ENCODE measurements around the gene IRF2.

Gene IRF2

DNA sequence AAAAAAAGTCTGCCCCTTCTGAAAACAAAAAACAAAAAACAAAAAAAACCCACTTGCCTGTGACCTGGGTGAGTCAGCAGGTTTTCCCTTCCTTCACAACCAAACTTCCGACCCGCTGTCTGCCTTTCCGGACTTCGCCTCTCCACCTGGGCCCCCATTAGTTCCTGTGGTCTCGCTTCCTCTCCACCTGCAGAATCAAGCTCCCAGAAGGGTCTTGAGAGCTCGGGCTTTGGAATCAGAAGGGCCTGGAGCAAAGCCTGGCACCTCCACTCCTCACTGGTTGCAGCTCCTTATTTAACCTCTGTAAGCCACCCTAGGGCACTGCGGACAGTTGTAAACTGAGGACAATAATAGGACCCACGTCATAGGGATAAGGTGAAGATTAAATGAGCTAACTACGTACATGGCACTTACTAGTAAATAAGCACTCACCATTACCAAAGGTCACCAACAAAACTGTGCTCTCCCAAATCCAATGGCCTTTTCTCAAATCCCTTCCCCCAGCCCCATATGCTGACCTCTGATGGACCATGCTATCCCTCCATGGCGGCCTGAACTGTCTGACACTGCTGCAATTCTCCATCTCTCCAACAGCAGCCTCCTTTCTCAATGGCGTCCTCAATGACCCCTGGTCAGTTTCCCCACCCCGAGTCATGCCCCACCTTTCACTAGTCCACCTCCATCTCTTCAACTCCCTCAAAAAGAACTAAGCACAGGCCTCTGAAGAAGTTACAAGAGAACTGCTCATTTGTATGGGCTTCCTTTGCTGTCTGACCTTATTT lies 64.2 kb downstream of the IRF2 start:
- peak in 1 of 2 donors; percentile 9 for DNase-seq (ENCODE audit: low read depth in 2 of 2, low spot score in 1 of 2)

DNA sequence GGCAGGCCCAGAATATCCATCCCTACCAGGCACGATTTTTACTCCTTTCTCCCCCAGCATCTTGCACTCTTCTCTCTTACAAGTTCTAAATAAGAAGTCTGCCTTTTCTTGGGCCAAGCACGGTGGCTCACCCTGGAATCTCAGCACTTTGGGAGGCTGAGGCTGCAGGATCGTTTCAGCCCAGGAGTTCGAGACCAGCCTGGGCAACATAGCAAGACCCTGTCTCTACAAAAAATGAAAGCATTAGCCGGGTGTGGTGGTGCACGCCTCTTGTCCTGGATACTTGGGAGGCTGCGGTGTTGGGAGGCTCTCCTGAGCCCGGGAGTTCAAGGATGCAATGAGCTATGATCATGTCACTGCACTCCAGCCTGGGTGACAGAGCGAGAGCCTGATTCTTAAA lies 64.8 kb downstream of the IRF2 start:
- no peak for DNase-seq (ENCODE audit: low read depth in 2 of 2, low spot score in 1 of 2)

DNA sequence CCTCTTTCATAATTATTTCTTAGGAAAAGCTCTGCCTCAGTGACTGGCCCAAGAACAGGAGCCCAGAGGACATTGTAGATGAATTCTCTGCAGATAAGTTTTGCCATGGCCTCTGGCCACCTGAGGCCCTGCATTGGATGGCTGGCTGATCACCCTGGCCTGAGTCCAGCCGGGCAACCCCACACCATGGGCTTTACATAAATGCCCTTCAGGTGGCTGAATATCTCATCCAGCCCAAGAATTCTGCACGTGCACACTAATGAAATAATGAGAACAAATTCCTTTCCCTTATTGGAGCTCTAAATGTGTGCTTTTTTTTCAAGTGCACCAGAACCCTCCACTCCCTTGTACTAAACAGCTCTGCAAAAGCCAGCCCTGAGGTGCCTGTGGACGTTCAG lies 65.7 kb downstream of the IRF2 start:
- no peak for DNase-seq (ENCODE audit: low read depth in 2 of 2, low spot score in 1 of 2)

DNA sequence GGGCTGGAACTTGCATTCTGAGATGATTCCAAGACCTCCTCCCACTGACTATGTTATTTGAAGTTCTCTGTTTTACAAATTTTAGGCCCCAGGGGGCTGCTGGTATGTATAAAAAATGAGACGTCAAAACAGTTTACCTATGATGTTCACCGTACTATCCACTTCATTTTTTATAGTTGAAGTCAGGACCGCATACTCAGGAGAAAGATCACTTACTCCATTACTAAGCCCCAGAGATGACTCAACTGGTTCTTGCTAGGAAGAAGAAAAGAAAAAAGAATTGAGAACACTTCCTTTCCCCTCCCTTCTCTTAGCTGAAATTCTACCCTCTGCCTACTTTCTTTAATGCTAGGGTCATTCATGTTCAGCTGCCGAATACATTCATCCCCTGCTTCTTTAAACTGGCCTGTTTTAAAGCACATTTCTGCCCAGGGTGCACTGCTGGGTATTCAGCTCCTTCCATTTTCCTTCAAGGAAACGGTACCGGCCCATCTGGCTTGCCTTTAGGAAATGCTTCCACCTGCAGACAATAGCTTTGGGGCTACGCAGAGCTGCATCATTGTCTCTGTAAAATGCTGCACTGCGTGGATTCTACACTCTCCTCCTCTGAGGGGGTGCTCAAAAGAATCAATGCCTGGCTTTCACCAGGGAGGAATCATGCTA lies 66.2 kb downstream of the IRF2 start:
- DNase-seq (ENCODE audit: low read depth in 2 of 2, low spot score in 1 of 2) = no peak

DNA sequence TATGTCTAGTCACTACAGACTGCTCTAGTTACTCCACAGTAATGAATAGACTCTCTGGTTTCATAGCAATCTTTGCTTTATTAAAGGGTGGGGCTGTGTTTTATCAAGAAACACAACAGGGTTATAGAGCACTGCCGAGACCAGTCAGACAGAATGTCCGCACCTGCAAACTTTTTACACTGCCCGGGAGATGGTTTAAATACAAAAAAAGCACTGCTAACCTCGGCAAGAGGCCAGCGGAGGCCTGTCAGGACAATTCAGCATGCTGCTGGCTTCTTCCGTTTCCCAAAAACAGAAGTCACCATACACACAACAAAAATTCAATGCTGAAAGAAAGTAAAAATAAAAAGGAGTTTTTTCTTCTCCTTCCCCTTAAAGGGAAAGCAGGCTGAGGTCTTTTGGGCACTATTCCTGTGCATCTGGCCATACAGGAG lies 67.4 kb downstream of the IRF2 start:
- no peak for DNase-seq (ENCODE audit: low read depth in 2 of 2, low spot score in 1 of 2)

DNA sequence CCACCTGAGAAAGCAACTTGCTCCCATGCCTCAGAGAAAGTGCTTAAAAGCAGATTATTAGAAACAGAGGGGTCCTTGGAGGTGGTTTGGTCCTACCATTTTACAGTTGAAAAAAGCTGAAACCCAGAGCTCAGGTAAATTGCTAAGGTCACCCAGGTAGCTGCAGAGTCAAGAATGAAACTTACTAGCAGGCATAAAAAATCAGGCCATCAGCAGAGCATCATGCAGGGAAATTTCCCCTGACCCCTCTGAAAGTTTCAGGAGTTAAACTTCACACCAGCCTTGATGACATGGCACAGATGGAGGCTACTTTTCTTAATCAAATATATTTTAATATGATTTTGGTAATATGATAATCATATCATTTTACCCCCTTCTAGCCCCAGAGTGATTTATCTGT lies 70.3 kb downstream of the IRF2 start:
- DNase-seq (ENCODE audit: low read depth in 2 of 2, low spot score in 1 of 2) = no peak

DNA sequence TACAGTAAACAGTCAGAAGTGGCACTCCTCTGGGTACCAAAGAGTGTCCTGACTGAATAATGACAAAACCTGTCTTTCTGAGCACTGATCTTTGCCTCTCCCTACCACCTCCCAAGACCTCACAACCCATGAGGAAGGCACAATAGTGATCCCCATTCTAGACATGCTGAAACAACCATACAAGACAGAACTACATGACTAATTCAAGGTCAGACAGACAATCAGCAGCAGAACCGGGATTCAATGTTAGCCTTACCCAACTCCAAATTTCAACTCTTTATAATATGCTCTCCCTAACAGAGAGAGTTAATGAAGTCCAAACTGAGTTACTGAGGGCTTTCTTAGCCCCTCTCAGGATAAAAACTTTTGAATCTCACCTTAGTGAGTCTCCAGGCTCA lies 71.0 kb downstream of the IRF2 start:
- DNase-seq (ENCODE audit: low read depth in 2 of 2, low spot score in 1 of 2) = no peak

DNA sequence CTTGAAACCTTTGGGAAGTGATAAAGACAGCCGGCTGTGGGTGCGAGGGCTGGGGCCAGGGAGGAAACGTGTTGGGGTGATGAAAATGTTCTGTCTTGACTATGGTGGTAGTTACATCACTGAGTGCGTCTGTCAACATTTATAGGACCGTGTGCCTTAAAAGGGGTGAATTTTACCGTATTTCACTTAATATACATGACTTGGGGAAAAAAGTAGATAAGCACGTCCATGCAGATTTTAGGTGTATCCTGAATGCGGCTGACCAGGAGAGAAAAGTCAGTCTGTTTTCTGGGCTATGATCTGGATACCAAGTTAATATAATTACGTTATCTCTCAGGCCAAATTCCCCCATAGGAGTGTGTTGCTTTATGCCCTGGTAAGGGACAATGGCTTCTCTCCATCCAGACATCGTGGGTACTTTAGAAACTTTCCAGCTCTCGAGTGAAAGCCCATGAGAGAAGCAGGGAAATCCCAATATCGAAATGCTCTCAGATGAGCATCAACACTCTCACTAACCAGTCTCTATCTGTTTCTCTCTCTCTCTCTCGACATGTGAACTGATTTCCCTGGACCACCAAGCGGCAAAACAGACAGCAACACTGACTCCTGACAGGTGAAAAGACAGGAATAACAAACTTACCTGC lies 71.5 kb downstream of the IRF2 start:
- DNase-seq (ENCODE audit: low read depth in 2 of 2, low spot score in 1 of 2) = no peak

DNA sequence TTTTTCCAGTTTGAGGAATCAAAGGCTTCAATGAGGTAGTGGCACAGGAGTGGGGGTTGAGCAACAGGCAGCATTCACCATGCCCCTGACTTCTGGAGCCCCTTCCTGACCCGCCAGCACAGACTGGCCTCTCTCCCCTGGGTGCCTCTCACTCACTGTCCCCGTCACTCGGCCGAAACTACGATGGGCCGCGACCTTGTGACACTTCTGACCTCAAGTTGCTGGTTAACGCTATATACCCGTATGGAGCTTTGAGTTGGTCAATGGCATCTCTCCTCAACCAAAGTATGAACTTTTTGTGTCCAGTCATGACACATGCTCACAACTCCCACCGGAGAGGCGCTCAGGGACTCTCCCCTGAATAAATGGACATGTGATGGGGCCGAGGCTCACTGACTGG lies 72.1 kb downstream of the IRF2 start:
- no peak for DNase-seq (ENCODE audit: low read depth in 2 of 2, low spot score in 1 of 2)

DNA sequence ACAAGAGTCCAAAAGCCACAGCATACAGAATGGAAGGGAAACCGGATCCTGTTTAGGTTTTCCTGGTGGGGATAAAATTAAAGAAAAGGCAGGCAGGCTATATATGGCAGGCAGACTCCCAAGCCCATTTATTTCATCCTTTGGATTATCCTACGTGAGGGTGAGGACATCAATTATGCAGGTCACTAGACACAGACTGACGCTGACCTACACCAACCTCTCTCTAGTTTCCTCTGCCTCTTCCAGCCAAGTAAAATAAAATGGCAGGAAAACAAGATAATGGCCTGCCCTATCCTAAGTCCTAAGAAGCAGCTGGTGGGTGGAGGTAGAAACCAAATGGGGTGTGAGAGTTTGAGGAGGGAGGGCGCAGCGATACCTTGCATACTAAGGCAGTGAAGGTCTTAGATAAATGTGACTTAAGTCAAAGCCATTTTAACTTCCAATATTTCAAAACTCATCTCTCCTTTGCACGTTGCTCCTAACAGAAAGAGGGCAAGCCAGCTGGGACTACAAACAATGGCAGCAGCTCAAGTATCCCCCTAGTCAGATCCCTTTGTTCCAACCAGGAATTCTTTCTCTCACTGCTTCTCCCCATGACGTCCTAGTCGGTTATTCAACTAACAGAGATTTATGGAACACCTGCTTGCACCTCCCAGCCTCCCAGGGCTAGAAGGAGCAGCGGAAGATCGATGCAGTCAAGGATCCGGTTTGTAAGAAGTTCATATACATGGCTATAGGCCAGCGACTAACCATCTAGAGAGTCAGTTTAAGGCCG lies 72.8 kb downstream of the IRF2 start:
- DNase-seq (ENCODE audit: low read depth in 2 of 2, low spot score in 1 of 2) = no peak

DNA sequence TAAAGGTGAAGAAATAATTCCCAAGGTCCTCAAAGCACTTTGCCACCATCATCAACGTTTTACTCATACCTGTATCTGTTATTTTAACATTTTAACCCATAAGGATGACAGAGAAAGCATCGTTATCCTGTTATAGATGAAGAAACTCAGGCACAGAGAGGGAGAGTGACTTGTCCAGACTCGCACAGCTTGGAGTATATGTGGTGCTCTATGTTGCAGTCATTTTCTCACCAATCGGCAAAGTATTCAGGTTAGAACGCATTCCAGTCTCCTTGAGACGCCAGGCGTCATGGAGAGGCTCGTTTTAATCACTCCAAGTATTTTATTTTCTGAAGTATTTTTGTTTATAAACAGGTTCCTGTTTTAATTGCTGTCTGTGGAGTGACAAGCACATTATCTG lies 73.5 kb downstream of the IRF2 start:
- DNase-seq (ENCODE audit: low read depth in 2 of 2, low spot score in 1 of 2) = no peak

DNA sequence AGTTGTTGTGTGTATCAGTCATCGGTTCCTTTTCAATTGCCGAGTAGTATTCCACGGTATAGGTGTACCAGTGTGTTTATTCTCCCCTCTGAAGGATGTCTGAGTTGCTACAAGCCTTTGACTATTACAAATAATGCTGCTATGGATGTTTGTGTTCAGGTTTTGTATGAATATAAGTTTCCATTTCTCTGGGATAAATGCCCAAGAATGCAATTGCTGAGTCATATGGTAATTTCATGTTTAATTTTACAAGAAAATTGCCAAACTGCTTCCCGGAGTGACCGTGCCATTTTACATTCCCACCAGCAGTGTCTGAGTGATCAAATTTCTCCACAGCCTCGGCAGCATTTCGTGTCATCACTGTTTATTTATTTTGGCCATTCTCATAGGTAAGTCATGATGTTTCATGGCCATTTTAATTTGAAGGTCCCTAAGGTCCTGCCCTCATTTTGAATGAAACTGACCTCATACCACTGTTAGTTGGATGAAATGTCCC lies 73.9 kb downstream of the IRF2 start:
- DNase-seq (ENCODE audit: low read depth in 2 of 2, low spot score in 1 of 2) = no peak

DNA sequence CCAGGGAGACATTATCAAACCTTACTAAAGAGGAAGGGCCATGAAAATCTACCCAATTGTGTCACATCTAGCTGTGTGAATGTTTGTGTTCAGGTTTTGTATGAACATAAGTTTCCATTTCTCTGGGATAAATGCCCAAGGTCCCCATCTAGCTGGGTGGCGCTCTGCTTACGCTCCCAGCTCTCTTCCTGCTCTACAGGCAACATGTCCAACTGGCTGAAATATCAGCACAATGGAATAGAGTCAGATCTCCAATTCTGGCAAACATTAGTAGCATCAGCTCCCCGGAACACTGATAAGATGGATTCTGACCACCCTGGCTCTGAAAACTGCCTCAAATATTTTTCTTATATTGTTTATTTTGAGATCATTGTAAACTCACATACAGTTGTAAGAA lies 74.8 kb downstream of the IRF2 start:
- no peak for DNase-seq (ENCODE audit: low read depth in 2 of 2, low spot score in 1 of 2)

DNA sequence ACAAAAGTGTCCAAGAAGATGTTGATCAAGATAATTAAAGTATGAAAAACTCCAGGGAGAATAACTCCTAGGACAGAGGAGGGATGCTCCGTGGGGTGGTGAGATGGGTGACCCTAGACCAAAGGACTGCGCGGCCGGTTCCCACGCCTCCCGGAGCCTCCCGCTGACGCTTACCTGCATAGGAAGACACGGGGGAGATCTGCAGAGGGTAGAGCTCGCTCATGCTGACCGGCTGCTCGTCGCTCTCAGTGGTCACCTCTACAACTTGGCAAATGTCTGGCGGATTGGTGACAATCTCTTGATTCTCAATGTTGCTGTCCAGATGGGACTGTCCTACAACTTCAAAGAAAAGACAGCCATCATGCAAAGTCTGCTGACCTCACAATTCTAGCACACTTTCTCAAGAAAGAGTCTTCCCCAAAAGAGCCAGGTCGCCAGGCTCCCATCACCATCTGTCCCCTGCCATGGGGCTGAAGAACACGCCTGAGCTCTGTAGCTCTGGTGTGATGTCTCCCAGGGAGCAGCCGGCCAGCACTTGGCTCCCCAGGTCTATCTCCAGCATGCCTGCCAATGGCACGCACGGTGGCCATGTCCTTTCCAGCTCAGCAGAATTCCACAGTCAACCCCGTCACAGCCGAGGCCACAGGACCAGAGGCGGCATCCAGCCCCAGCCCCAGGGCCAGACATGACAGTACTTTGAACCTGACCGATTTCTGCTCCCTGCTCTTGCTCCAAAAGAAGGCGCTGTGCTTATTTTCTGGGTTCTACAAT lies 75.4 kb downstream of the IRF2 start:
- DNase-seq (ENCODE audit: low read depth in 2 of 2, low spot score in 1 of 2) = no peak

DNA sequence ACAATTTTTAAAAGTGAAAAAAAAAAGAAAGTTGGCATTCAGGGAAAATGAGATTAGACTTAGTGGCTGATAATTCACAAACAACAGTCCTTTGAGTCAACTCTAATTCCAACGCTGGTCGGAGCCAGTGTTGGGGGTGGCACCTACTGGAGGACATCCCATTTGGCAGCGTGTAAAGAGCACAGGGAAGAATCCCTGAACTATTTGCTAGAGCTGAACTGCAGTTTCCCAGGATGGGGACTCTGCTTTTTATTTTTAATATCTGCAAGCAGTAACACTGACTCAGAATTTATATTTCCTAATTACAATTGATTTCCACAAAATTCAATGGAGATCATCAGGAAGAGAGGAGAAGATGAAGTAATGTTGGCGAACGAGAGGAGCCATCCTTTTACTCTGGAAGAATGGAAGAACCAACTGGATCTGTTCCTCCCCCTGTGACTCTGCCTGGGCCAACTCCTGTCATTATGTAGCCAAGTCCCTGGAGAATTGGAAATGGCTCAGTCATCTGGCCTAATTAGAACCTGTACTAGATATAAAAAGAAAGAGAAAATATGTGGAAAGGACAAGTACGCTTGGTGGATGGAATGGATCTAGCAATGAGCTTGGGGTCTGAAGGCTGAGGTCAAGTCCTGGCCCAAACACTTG lies 76.7 kb downstream of the IRF2 start:
- DNase-seq (ENCODE audit: low read depth in 2 of 2, low spot score in 1 of 2) = no peak

DNA sequence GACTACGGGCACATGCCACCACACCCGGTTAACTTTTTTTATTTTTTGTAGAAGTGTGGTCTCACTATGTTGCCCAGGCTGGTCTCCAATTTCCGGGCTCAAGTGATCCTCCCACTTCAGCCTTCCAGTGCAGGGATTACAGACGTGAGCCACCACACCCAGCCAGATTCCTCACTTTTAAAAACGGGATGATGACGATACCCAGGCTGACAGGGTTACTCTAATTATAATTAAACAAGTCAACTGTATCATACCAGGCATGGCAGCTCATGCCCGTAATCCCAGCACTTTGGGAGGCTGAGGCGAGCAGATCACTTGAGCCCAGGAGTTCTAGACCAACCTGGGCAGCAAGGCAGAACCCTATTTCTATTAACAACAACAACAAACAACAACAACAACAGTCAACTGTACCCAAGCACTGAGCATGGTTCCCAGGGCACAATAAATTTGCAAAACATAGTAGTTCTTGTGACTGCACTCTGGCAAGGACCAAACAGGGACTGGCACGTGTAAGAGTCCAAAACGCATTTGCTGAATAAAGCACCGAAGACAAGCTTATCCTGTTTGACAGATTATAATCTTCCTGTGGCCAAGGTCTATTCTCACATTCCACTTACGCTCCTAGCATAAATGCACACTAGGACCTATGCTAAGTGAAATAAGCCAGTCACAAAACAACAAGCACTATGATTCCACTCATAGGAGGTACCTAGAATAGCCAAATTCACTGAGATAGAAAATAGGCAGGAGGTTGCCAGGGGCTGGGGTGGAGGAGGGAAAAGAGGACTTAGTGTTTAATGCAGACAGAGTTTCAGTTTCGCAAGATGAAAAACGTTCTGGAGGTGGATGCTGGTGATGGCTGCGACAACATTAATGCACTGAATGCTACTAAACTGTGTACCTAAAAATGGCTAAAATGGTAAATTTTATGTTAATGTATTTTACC lies 77.5 kb downstream of the IRF2 start:
- DNase-seq (ENCODE audit: low read depth in 2 of 2, low spot score in 1 of 2) = no peak

DNA sequence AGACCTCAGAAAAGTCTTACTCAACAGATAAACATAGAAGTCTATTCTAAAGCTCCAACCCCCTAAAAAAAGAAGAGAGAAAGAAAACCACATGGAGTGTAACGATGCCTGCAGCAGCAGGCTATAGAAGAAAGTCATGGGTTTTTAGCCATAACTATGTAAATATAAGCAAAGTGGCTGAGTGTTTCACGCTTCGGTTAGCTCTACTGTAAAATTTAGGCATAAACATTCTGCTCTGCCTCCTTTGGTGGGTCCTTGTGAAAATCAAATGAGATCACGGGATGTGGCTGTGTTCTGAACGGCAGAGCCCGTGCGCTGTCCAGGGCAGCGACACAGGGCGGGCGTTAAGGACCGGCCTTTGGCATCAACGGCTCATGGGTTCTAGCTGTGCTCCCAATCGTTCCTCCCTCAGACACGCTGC lies 78.4 kb downstream of the IRF2 start:
- no peak for DNase-seq (ENCODE audit: low read depth in 2 of 2, low spot score in 1 of 2)

DNA sequence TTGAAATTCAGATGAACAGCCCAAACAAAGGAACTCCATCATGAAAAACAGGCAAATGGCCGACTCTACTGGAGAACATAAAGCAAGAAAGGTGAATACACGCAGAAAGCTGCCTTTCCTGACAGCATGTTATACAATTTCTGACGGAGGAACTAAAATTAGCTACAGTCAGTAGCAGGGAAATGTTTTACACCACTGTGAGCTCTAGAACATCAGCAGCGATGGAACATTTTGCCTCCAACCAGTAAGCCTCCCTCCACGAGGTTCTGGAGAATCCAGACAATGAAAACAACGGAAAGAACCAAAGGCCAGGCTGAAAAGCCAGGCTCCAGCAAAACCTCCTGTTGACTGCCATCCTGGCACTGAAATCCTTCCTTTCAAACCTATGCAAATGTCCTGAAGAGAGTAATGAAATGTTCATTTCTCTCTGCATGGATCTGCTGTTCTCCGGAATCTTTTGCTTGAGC lies 78.9 kb downstream of the IRF2 start:
- no peak for DNase-seq (ENCODE audit: low read depth in 2 of 2, low spot score in 1 of 2)
